A549 (cell line): ENCODE measurements around the gene TRABD2B. TPM values are rescaled to one million over a fixed set of nuclear protein-coding genes. Genes with fewer than 3 reads are reported as not detected.

Experiments used
- ATAC-seq, 2 experiments: fragments of 200-7000 bp in 1 of 2; fragments of >200 bp in 1 of 2; cut with Nextera tagmentation in 1 of 2; cut with Tn5 transposase in 1 of 2; 3 replicates each; pipeline versions ENCODE4 v1.8.0 to v1.9.1; 2018 to 2020; ENCODE audit warnings: mild to moderate bottlenecking in 1 of 2, moderate library complexity in 1 of 2
- CTCF ChIA-PET: fragments of 300-600 bp; sonication (Branson Sonifier 250); formaldehyde crosslinking; extraction: SDS; loops from one replicate; lab custom pipeline; 2021; ENCODE audit warnings: antibody characterized with exemption, inconsistent platforms; lab: Yijun Ruan, JAX
- POLR2A ChIA-PET: fragments of 350-600 bp; formaldehyde crosslinking; extraction: SDS; loops from one replicate; lab custom pipeline; 2021; ENCODE audit warnings: antibody characterized with exemption, inconsistent platforms; lab: Yijun Ruan, JAX
- DNase-seq, 2 experiments: peaks; one replicate each; pipeline versions ENCODE4 v3.0.0 to v3.0.0-alpha.2; 2011 to 2016; ENCODE audit warnings: low read depth in 1 of 2, low spot score in 1 of 2
- FAIRE-seq: peaks from 2 replicates; lab custom pipeline; 2011; peaks lifted over from hg19 to GRCh38; lab: Jason Lieb, UNC
- H3K27ac ChIP-seq, 2 experiments: fragments of >200 bp; sonication (Bioruptor Twin); formaldehyde crosslinking; 3 replicates each; pipeline ENCODE4 v1.5.1; 2016 to 2017
- H3K4me1 ChIP-seq: fragments of >200 bp; sonication (Bioruptor Twin); formaldehyde crosslinking; 3 replicates; pipeline ENCODE4 v1.6.1; 2016
- H3K4me2 ChIP-seq: fragments of >200 bp; sonication (Bioruptor Twin); formaldehyde crosslinking; 3 replicates; pipeline ENCODE4 v1.6.1; 2016
- H3K4me3 ChIP-seq: fragments of >200 bp; sonication (Bioruptor Twin); formaldehyde crosslinking; 3 replicates; pipeline ENCODE4 v1.5.1; 2016
- H3K9me3 ChIP-seq: fragments of >200 bp; sonication (Bioruptor Twin); formaldehyde crosslinking; 3 replicates; pipeline ENCODE4 v1.6.1; 2016
- CBX2 ChIP-seq: fragments of 200-600 bp; sonication (generic); IDR thresholded peaks from 2 replicates; pipeline ENCODE4 v1.6.1; 2016; ENCODE audit warnings: low read depth, mild to moderate bottlenecking, borderline replicate concordance
- CBX8 ChIP-seq: fragments of 200-600 bp; sonication (generic); IDR thresholded peaks from 2 replicates; pipeline ENCODE4 v1.6.1; 2016
- CHD2 ChIP-seq: fragments of 150-350 bp; IDR thresholded peaks from 2 replicates; pipeline ENCODE4 v1.6.1; 2014; ENCODE audit warnings: low read length; ENCODE audit not compliant: partially characterized antibody
- FOSB ChIP-seq: fragments of 250-450 bp; sonication (Bioruptor Pico); IDR thresholded peaks from 2 replicates; pipeline ENCODE4 v1.5.0; 2020; ENCODE audit warnings: mild to moderate bottlenecking, moderate library complexity
- FOSL2 ChIP-seq, 2 experiments: fragments of 450-650 bp in 1 of 2; fragments of >200 bp in 1 of 2; sonication (Bioruptor Twin) in 1 of 2; formaldehyde crosslinking; IDR thresholded peaks; 2 replicates each; pipeline versions ENCODE4 v1.5.0 to v1.6.1; 2016 to 2020; ENCODE audit warnings: mild to moderate bottlenecking in 1 of 2, moderate library complexity in 1 of 2
- FOXS1 ChIP-seq: fragments of 250-450 bp; sonication (Bioruptor Pico); IDR thresholded peaks from 2 replicates; pipeline ENCODE4 v1.5.0; 2020; ENCODE audit warnings: mild to moderate bottlenecking, moderate library complexity
- HOXA7 ChIP-seq: fragments of 250-450 bp; sonication (Bioruptor Pico); IDR thresholded peaks from 2 replicates; pipeline ENCODE4 v1.5.0; 2020; ENCODE audit warnings: mild to moderate bottlenecking, moderate library complexity
- JUNB ChIP-seq: fragments of >200 bp; sonication (Bioruptor Twin); formaldehyde crosslinking; IDR thresholded peaks from 2 replicates; pipeline ENCODE4 v1.6.1; 2016
- MAFK ChIP-seq: fragments of 450-650 bp; IDR thresholded peaks from 2 replicates; pipeline ENCODE4 v1.6.1; 2014; ENCODE audit not compliant: partially characterized antibody
- MYC ChIP-seq: IDR thresholded peaks from 2 replicates; pipeline ENCODE4 v1.6.1; 2012; ENCODE audit warnings: mild to moderate bottlenecking, inconsistent platforms, low read length, improper control_type of control experiment, borderline replicate concordance
- PHF8 ChIP-seq: fragments of 200-600 bp; sonication (generic); IDR thresholded peaks from 2 replicates; pipeline ENCODE4 v1.6.1; 2016; ENCODE audit warnings: low read depth, mild to moderate bottlenecking, antibody characterized with exemption, moderate library complexity, borderline replicate concordance
- POLR2A ChIP-seq: IDR thresholded peaks from 2 replicates; pipeline ENCODE4 v1.6.1; 2012; ENCODE audit warnings: mild to moderate bottlenecking, low read length
- RAD21 ChIP-seq, 2 experiments: fragments of >200 bp in 1 of 2; sonication (Bioruptor Twin) in 1 of 2; formaldehyde crosslinking in 1 of 2; IDR thresholded peaks in 1 of 2; conservative IDR thresholded peaks in 1 of 2; 2 replicates in 1 of 2; 3 replicates in 1 of 2; pipeline ENCODE4 v1.6.1; 2012 to 2018; ENCODE audit warnings: inconsistent platforms in 1 of 2
- RARB ChIP-seq: fragments of 250-450 bp; sonication (Bioruptor Pico); IDR thresholded peaks from 2 replicates; pipeline ENCODE4 v1.8.0; 2021; ENCODE audit warnings: mild to moderate bottlenecking, moderate library complexity
- SMC3 ChIP-seq: fragments of >200 bp; sonication (Bioruptor Twin); formaldehyde crosslinking; IDR thresholded peaks from 3 replicates; pipeline ENCODE4 v1.6.1; 2018; ENCODE audit warnings: inconsistent platforms
- SREBF2 ChIP-seq: fragments of 450-650 bp; IDR thresholded peaks from 2 replicates; pipeline ENCODE4 v1.6.1; 2014; ENCODE audit warnings: mild to moderate bottlenecking, moderate library complexity
- ZFP36 ChIP-seq: fragments of 450-650 bp; IDR thresholded peaks from 2 replicates; pipeline ENCODE4 v1.6.1; 2014; ENCODE audit warnings: borderline replicate concordance; ENCODE audit not compliant: partially characterized antibody
- WGBS: methylation state at CpG from one replicate; pipeline ENCODE4 v1.1.6; 2017; ENCODE audit errors: missing lambda C conversion rate; 5-methylcytosine and 5-hydroxymethylcytosine counted together
- polyA plus RNA-seq, 4 experiments: library from polyadenylated mRNA; depleted of rRNA in 3 of 4; stranded (reverse); fragments of >200 nt; fragmentation: RNase III in 1 of 4; extraction: RNeasy Plus Mini Kit Qiagen cat#74134 plus additional on column Dnase treatment in 1 of 4; gene quantifications; 2 replicates in 3 of 4; 3 replicates in 1 of 4; pipeline ENCODE4 v1.2.3, GENCODE V29; 2011 to 2017
- TF ChIP-seq, protein P1 (sequence below): fragments of 450-650 bp; IDR thresholded peaks from 2 replicates; pipeline ENCODE4 v1.6.1; 2014; ENCODE audit warnings: antibody characterized with exemption
- TF ChIP-seq, protein P2 (sequence below): IDR thresholded peaks from 2 replicates; pipeline ENCODE4 v1.6.1; 2012; ENCODE audit warnings: low read depth, borderline replicate concordance
- TF ChIP-seq, protein P3 (sequence below): fragments of >200 bp; sonication (Bioruptor Twin); formaldehyde crosslinking; IDR thresholded peaks from 2 replicates; pipeline ENCODE4 v1.6.1; 2016
- TF ChIP-seq, protein P4 (sequence below): fragments of >200 bp; sonication (Bioruptor Twin); formaldehyde crosslinking; IDR thresholded peaks from 3 replicates; pipeline ENCODE4 v1.5.1; 2016
- TF ChIP-seq, protein P5 (sequence below): fragments of 150-350 bp; IDR thresholded peaks from 2 replicates; pipeline ENCODE4 v1.6.1; 2014; ENCODE audit warnings: low read depth, mild to moderate bottlenecking, low read length

TRABD2B gene
- polyA plus RNA-seq, 2 of the 4 experiments (the other 2 are of a cell fraction) = 0.04 to 0.21 TPM

DNA sequence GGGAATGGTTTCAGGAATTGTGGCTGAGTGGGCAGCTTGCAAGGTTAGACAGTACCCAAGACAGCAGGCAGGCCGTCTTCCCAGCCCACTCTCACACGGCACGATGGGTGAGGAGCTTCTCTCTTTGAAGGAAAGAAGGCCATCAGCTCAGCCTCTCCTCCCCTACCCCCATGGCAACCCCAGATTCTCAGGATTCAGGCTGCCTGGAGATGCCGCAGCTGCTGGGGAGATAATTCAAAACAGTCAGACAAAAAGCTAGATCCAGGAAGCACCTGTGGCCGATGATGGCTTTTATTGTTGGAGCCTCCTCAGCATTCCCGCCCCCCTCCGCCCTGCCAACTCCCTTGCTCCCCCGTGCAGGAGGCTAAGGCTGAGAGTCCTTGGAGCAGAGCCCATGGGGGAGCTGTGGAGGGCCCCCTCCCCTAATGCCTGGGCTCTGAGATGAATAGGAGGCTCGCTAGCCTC is 220.5 kb downstream of the TRABD2B start:
- FAIRE-seq (no peak), DNase-seq (no peak), ATAC-seq (no peak)
- Histone ChIP-seq H3K4me1 (no peaks in the 10 kb centered on the region), H3K27ac (no peak overlapping the region), H3K9me3 (no peaks in the 10 kb centered on the region), H3K4me3 (no peak overlapping the region), H3K4me2 (no peak overlapping the region)
- ChIA-PET CTCF (interaction anchor here (0.6 kb wide), 1 partner anchor 55 kb away, joined by 3 read pairs; no protein-coding TSS in a partner anchor), POLR2A (no interaction called here)
- TF ChIP-seq PHF8 (no peak), CBX2 (no peak), SREBF2 (no peak), CBX8 (no peak), ZFP36 (no peak), JUNB (no peak), RAD21 (conservative IDR thresholded peaks at IDR 0.05 in 1 of 2, IDR thresholded peaks at IDR 0.05 in 1 of 2) (no peak), MAFK (no peak), FOXS1 (CRISPR knock-in tag) (no peak), SMC3 (no peak), MYC (no peak), RARB (CRISPR knock-in tag) (no peak)
- TF ChIP-seq, protein P1, sequence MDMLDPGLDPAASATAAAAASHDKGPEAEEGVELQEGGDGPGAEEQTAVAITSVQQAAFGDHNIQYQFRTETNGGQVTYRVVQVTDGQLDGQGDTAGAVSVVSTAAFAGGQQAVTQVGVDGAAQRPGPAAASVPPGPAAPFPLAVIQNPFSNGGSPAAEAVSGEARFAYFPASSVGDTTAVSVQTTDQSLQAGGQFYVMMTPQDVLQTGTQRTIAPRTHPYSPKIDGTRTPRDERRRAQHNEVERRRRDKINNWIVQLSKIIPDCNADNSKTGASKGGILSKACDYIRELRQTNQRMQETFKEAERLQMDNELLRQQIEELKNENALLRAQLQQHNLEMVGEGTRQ = no peak
- TF ChIP-seq, protein P2, sequence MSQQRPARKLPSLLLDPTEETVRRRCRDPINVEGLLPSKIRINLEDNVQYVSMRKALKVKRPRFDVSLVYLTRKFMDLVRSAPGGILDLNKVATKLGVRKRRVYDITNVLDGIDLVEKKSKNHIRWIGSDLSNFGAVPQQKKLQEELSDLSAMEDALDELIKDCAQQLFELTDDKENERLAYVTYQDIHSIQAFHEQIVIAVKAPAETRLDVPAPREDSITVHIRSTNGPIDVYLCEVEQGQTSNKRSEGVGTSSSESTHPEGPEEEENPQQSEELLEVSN = no peak
- TF ChIP-seq, protein P3, sequence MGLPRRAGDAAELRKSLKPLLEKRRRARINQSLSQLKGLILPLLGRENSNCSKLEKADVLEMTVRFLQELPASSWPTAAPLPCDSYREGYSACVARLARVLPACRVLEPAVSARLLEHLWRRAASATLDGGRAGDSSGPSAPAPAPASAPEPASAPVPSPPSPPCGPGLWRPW = no peak
- WGBS = 73% methylated on average over 7 of the region's 9 CpGs

DNA sequence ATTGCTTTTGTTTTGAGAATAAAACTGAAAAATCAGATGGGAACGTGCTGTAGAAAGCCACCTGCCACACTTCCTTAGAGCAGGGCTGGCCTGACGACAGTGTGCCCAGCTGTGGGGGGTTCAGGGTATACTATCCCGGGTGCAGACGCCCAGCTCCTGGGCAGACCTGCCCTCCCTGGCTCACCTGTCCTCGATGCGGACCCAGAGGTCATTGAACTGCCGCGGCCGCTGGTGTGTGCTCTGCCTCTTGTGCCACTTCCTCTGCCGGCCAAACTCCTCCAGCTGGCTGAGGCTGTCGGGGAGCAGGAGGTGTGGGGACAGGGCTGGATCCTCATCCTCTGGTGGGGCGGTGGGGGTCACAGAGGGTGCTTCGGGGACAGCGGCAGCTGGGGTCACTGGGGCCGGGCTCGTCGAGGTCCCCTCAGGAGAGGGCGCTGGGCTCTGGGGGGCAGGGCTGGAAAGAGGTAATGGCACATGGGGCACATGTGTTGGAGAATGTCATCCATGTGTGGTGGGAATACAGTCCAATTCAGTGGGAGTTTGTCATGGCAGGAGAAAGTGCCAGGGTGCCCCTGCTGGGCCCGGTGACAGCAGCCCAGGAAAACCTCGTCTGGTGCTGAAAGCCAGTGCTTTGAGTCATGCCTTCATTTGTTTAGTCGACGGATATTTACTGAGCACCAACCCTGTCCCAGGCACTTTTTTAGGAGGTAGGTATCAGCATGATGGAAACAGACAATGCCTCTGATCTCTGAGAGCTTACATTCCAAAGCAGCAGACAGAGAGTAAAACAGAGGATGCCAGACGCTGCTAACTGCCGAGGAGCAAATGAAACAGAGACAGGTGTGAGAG is 222.0 kb downstream of the TRABD2B start:
- DNase-seq = no peak
- ChIA-PET POLR2A (no interaction called here), CTCF (interaction anchor here (1.1 kb wide), 1 partner anchor 29 kb away, joined by 4 read pairs; no protein-coding TSS in a partner anchor)
- H3K4me2 ChIP-seq = no peak overlapping the region
- no peak for FAIRE-seq
- no peak for TF ChIP-seq FOSL2 (IDR thresholded peaks at IDR 0.05)
- no peak for TF ChIP-seq FOSL2 (CRISPR knock-in tag; IDR thresholded peaks at IDR 0.05)
- no peak for TF ChIP-seq CHD2
- TF ChIP-seq HOXA7 (CRISPR knock-in tag) = no peak
- no peak for TF ChIP-seq POLR2A
- TF ChIP-seq FOSB (CRISPR knock-in tag) = no peak
- TF ChIP-seq, protein P1 = no peak
- TF ChIP-seq, protein P4, sequence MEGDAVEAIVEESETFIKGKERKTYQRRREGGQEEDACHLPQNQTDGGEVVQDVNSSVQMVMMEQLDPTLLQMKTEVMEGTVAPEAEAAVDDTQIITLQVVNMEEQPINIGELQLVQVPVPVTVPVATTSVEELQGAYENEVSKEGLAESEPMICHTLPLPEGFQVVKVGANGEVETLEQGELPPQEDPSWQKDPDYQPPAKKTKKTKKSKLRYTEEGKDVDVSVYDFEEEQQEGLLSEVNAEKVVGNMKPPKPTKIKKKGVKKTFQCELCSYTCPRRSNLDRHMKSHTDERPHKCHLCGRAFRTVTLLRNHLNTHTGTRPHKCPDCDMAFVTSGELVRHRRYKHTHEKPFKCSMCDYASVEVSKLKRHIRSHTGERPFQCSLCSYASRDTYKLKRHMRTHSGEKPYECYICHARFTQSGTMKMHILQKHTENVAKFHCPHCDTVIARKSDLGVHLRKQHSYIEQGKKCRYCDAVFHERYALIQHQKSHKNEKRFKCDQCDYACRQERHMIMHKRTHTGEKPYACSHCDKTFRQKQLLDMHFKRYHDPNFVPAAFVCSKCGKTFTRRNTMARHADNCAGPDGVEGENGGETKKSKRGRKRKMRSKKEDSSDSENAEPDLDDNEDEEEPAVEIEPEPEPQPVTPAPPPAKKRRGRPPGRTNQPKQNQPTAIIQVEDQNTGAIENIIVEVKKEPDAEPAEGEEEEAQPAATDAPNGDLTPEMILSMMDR = no peak
- TF ChIP-seq, protein P5, sequence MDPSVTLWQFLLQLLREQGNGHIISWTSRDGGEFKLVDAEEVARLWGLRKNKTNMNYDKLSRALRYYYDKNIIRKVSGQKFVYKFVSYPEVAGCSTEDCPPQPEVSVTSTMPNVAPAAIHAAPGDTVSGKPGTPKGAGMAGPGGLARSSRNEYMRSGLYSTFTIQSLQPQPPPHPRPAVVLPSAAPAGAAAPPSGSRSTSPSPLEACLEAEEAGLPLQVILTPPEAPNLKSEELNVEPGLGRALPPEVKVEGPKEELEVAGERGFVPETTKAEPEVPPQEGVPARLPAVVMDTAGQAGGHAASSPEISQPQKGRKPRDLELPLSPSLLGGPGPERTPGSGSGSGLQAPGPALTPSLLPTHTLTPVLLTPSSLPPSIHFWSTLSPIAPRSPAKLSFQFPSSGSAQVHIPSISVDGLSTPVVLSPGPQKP = no peak
- no peak for TF ChIP-seq FOXS1 (CRISPR knock-in tag)
- no peak for ATAC-seq
- H3K4me1 ChIP-seq = no peaks in the 10 kb centered on the region
- no peak overlapping the region for H3K27ac ChIP-seq
- H3K9me3 ChIP-seq = no peaks in the 10 kb centered on the region
- no peak overlapping the region for H3K4me3 ChIP-seq
- 64% methylated on average over 18 of the region's 24 CpGs for WGBS
